HepG2 (cell line): ENCODE data around the gene ROBO2. TPM values are rescaled to one million over a fixed set of nuclear protein-coding genes. Genes with fewer than 3 reads are reported as not detected.

Source experiments
- ATAC-seq: fragments of 200-7000 bp; cut with Tn5 transposase; 3 replicates; pipeline ENCODE4 v1.9.1; 2020; ENCODE audit warnings: mild to moderate bottlenecking, moderate library complexity
- BruUV-seq: library from RNA; stranded (reverse); fragments of 400-500 nt; replicated peaks from 2 replicates; lab custom pipeline; 2021; lab: Mats Ljungman, UMichigan
- CTCF ChIA-PET: fragments of 300-600 bp; formaldehyde crosslinking; extraction: SDS; loops from one replicate; lab custom pipeline; 2021; ENCODE audit warnings: low total read pairs, inconsistent platforms, low intra/inter-chr PET ratio; lab: Yijun Ruan, JAX
- POLR2A ChIA-PET: fragments of 350-600 bp; sonication (Branson Sonifier 250); formaldehyde crosslinking; loops from one replicate; lab custom pipeline; 2020; ENCODE audit warnings: antibody characterized with exemption, inconsistent platforms; lab: Yijun Ruan, JAX
- DNase-seq: peaks from one replicate; pipeline ENCODE4 v3.0.0-alpha.2; 2015; ENCODE audit warnings: low spot score
- FAIRE-seq: peaks from 3 replicates; lab custom pipeline; 2011; peaks lifted over from hg19 to GRCh38; lab: Jason Lieb, UNC
- H2AFZ ChIP-seq: one replicate; pipeline ENCODE4 v1.6.1; 2011; ENCODE audit warnings: low read length, inconsistent platforms
- H3K27ac ChIP-seq: fragments of 300-600 bp; 3 replicates; pipeline ENCODE4 v1.8.0; 2011; ENCODE audit warnings: mixed run types, mild to moderate bottlenecking, mixed read lengths, low read length, inconsistent platforms; ENCODE audit not compliant: insufficient read depth; ENCODE audit errors: extremely low read length
- H3K27me3 ChIP-seq, 2 experiments: fragments of 200-600 bp in 1 of 2; 2 replicates in 1 of 2; 3 replicates in 1 of 2; pipeline versions ENCODE4 v1.6.0 to v1.8.0; 2011; ENCODE audit warnings: low read length in 2 of 2, mild to moderate bottlenecking in 2 of 2, moderate library complexity in 2 of 2, inconsistent platforms in 1 of 2; ENCODE audit not compliant: insufficient read depth in 2 of 2, control insufficient read depth in 1 of 2
- H3K36me3 ChIP-seq, 2 experiments: fragments of 200-600 bp in 1 of 2; replicated peaks in 1 of 2; 2 replicates in 1 of 2; 3 replicates in 1 of 2; pipeline versions ENCODE4 v1.5.1 to v1.8.0; 2011; ENCODE audit warnings: low read length in 2 of 2, inconsistent platforms in 1 of 2; ENCODE audit not compliant: insufficient read depth in 2 of 2, control insufficient read depth in 1 of 2
- H3K4me1 ChIP-seq: 2 replicates; pipeline ENCODE4 v1.5.1; 2012; ENCODE audit warnings: low read length, inconsistent platforms; ENCODE audit not compliant: insufficient read depth
- H3K4me2 ChIP-seq: 2 replicates; pipeline ENCODE4 v1.6.0; 2011; ENCODE audit warnings: low read depth, low read length, inconsistent platforms
- H3K4me3 ChIP-seq, 3 experiments: fragments of 200-600 bp in 1 of 3; sonication (generic), shearing (Covaris generic) in 1 of 3; replicated peaks in 1 of 3; 2 replicates each; pipeline ENCODE4 v1.5.1; 2011 to 2016; ENCODE audit warnings: low read length in 3 of 3, inconsistent platforms in 2 of 3, low read depth in 2 of 3, mild to moderate bottlenecking in 2 of 3, control low read depth in 1 of 3, mixed read lengths in 1 of 3; ENCODE audit not compliant: insufficient read depth in 1 of 3
- H3K79me2 ChIP-seq: one replicate; pipeline ENCODE4 v1.6.1; 2011; ENCODE audit warnings: low read length, inconsistent platforms; ENCODE audit not compliant: insufficient read depth
- H3K9ac ChIP-seq: 2 replicates; pipeline ENCODE4 v1.6.0; 2011; ENCODE audit warnings: mild to moderate bottlenecking, low read depth, low read length, inconsistent platforms; ENCODE audit not compliant: insufficient read depth
- H3K9me3 ChIP-seq: 2 replicates; pipeline ENCODE4 v1.5.1; 2012; ENCODE audit warnings: mild to moderate bottlenecking, low read length
- H4K20me1 ChIP-seq: 2 replicates; pipeline ENCODE4 v1.6.0; 2011; ENCODE audit warnings: inconsistent platforms, mild to moderate bottlenecking, low read length, moderate library complexity; ENCODE audit not compliant: insufficient read depth
- EED ChIP-seq: sonication (generic); formaldehyde crosslinking; IDR thresholded peaks from 2 replicates; pipeline ENCODE4 v1.5.0; 2020; ENCODE audit warnings: mild to moderate bottlenecking, missing genetic modification reagents
- MXI1 ChIP-seq: IDR thresholded peaks from 3 replicates; pipeline ENCODE4 v1.6.1; 2012; ENCODE audit warnings: low read depth, low read length, inconsistent platforms, borderline replicate concordance
- NFATC3 ChIP-seq: sonication (generic); formaldehyde crosslinking; IDR thresholded peaks from 2 replicates; pipeline ENCODE4 v1.5.1; 2020; ENCODE audit warnings: mild to moderate bottlenecking, missing genetic modification reagents
- SOX5 ChIP-seq: IDR thresholded peaks from 2 replicates; pipeline ENCODE4 v1.6.1; 2016; ENCODE audit warnings: borderline replicate concordance
- ZBTB40 ChIP-seq, 2 experiments: fragments of 450-650 bp in 1 of 2; sonication (generic) in 1 of 2; formaldehyde crosslinking in 1 of 2; IDR thresholded peaks; 2 replicates each; pipeline versions ENCODE4 v1.6.1 to v1.8.0; 2016 to 2022; ENCODE audit warnings: antibody characterized with exemption in 1 of 2, mild to moderate bottlenecking in 1 of 2, missing genetic modification reagents in 1 of 2
- ZNF619 ChIP-seq: sonication (generic); formaldehyde crosslinking; IDR thresholded peaks from 2 replicates; pipeline ENCODE4 v1.4.0; 2020; ENCODE audit warnings: mild to moderate bottlenecking, missing genetic modification reagents
- in situ Hi-C: cut with HindIII; loops from 2 replicates; pipeline ENCODE4 v1.10.0; 2017; ENCODE audit warnings: low pct_unique_long_range_greater_than_20kb; ENCODE audit not compliant: extremely low pct_ligation_motif_present
- intact Hi-C: fragments of 100-400 bp; cut with micrococcal nuclease; formaldehyde crosslinking; loops from one replicate; pipeline ENCODE4 v1.10.0; 2022; ENCODE audit not compliant: unreplicated experiment
- polyA plus RNA-seq, 8 experiments: library from polyadenylated mRNA; depleted of rRNA in 3 of 8; stranded (reverse) in 7 of 8; unstranded in 1 of 8; fragments of >200 nt; fragmentation: Illumina TruSeq in 4 of 8; extraction: Trizol in 4 of 8; gene quantifications; 2 replicates each; pipeline versions ENCODE4 v1.2.1 to v1.2.3, GENCODE V29; 2011 to 2016; ENCODE audit warnings: low read depth in 4 of 8, missing spikeins in 1 of 8, mixed read lengths in 1 of 8; ENCODE audit not compliant: insufficient read depth in 1 of 8
- total RNA-seq, 5 experiments: library from RNA; depleted of rRNA; stranded (reverse); fragments of >200 nt; fragmentation: Illumina TruSeq; extraction: Trizol; gene quantifications; 2 replicates each; pipeline ENCODE4 v1.2.3, GENCODE V29; 2016; ENCODE audit warnings: low read depth in 1 of 5

The ROBO2 gene
- total and polyA plus RNA-seq, 2 of the 13 experiments (the other 11 are each of a cell fraction or from before 2014, with no cell fraction given): not detected

- ChIA-PET CTCF (no interaction called here), POLR2A (no interaction called here)
- BruUV-seq: no TSS peak
- in situ Hi-C loops (no loop called here), intact Hi-C loops (no loop called here)
- FAIRE-seq (no peak), DNase-seq (no peak), ATAC-seq (no peak)
- H3K4me2 ChIP-seq: no peak overlapping the region
- no peaks in the 10 kb centered on the region for H3K27me3 ChIP-seq
- H3K27ac ChIP-seq: no peak overlapping the region
- H4K20me1 ChIP-seq: no peaks in the 10 kb centered on the region
- no peak overlapping the region for H3K4me3 ChIP-seq
- H3K4me1 ChIP-seq: no peaks in the 10 kb centered on the region
- H3K79me2 ChIP-seq: no peaks in the 10 kb centered on the region
- H2AFZ ChIP-seq: no peak overlapping the region
- TF ChIP-seq ZNF619 (CRISPR knock-in tag) (no peak), SOX5 (CRISPR knock-in tag) (no peak), NFATC3 (CRISPR knock-in tag) (no peak), MXI1 (no peak), ZBTB40 (IDR thresholded peaks at IDR 0.05) (no peak), ZBTB40 (CRISPR knock-in tag; IDR thresholded peaks at IDR 0.05) (no peak), EED (CRISPR knock-in tag) (no peak)
- H3K36me3 ChIP-seq: no peaks in the 10 kb centered on the region
- no peaks in the 10 kb centered on the region for H3K9me3 ChIP-seq
- H3K9ac ChIP-seq: no peak overlapping the region
These were observed 397.0 kb downstream of the ROBO2 start for GRCh38 chr3:77436908-77437307.
